ENCODE results near the gene ATP13A2. TPM values are rescaled to one million over a fixed set of nuclear protein-coding genes. Genes with fewer than 3 reads are reported as not detected.

ATP13A2 gene
- polyA plus RNA-seq, 1 experiment: 5.6 TPM

Other genes with a start within 250 kb of the ATP13A2 start
- gene RNU1-2, start 115.9 kb downstream of the ATP13A2 start, polyA plus RNA-seq (2011; rRNA removed): under 0.01 TPM in 1 of 2 replicates, not detected in the other
- 3.9 and 4.2 TPM in 2 replicates for gene CROCC, start 90.0 kb downstream of the ATP13A2 start, polyA plus RNA-seq (2011; rRNA removed)
- gene MFAP2, start 31.3 kb downstream of the ATP13A2 start, polyA plus RNA-seq (2011; rRNA removed): 30.9 and 43.9 TPM in 2 replicates
- 206 and 232 TPM in 2 replicates for gene SDHB, start 42.1 kb upstream of the ATP13A2 start, polyA plus RNA-seq (2011; rRNA removed)
- not detected in 2 replicates for gene PADI2, start 107.5 kb upstream of the ATP13A2 start, polyA plus RNA-seq (2011; rRNA removed)
- gene PADI1, start 193.2 kb upstream of the ATP13A2 start, polyA plus RNA-seq (2011; rRNA removed): not detected in 2 replicates
- 0.05 TPM in 1 of 2 replicates, not detected in the other for gene PADI3, start 237.2 kb upstream of the ATP13A2 start, polyA plus RNA-seq (2011; rRNA removed)

All from AG04450 (cell line).